ENCODE results near the gene SEZ6L. TPM values are rescaled to one million over a fixed set of nuclear protein-coding genes. Genes with fewer than 3 reads are reported as not detected.

Gene SEZ6L
- total RNA-seq: not detected in 2 replicates

- DNase-seq (ENCODE audit: low read depth): no peak
These were observed at the start of gene SEZ6L for GRCh38 chr22:26169315-26170111. Gene SEZ6L (plus strand): TSS chr22:26169462. CDS start chr22:26169670, 208 bp downstream.

DNA sequence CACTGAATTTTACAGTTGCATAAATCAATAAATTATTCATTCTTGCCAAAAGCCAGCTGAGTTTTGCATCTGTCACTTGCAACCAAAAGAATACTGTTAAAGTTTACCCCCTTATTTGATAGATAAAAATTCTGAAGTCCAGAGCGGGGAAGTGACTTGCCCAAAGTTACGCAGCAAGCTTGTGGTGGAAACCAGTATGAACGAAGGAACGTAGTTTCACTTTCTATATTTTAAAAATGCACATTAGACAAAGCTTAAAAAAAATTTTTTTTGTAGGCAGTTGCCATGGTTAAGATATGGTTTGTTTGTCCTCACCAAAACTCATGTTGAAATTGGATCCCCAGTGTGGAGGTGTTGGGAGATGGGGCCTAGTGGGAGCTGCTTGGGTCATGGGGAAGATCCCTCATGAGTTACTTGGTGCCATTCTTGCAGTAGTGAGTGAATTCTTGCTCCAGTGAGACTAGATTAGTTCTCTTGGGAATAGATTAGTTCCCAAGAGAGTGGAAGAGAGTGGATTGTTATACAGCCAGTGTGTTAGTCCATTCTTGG is 46.3 kb upstream of the SEZ6L start:
- no peak for DNase-seq (ENCODE audit: low read depth)

DNA sequence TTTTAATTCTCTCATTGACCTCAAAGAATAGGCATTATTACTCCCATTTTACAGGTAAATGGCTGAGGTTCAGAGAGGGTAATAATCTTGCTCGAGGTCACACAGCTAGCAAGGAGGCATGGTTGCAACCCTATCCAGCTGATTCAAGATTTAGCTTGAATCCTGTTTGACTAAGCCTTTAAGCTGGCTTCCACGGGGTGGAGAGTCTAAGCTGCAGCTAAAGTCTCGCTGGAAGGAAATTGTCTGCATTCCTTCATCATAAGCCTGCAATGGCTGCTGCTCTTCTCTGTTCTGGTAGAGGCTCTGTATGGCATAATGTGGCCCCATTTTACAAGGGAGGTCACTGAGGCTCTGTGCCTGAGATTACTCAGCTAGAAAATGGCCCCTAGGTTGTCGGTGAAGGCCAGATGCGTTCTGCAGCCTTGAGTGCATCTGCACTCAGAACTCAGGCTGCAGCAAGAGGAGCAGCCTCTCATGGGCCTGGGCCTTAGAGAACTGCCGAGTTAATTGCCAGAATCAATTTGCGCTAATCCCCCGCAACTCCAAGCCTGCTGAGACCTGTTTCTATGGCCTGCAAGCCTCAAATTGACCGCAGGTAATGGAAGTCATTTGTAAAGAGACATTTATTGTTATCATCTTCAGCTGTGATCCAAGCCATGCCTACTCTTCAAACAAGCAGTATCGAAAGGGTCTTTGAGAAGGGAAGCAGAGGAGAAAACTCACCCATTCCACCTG is 44.1 kb upstream of the SEZ6L start:
- no peak for DNase-seq (ENCODE audit: low read depth)

GRCh38 chr22:26127126-26127525 is 42.1 kb upstream of the SEZ6L start:
- no peak for DNase-seq (ENCODE audit: low read depth)

- no peak for DNase-seq (ENCODE audit: low read depth)
These were observed 41.7 kb upstream of the SEZ6L start for GRCh38 chr22:26127556-26127955.

DNA sequence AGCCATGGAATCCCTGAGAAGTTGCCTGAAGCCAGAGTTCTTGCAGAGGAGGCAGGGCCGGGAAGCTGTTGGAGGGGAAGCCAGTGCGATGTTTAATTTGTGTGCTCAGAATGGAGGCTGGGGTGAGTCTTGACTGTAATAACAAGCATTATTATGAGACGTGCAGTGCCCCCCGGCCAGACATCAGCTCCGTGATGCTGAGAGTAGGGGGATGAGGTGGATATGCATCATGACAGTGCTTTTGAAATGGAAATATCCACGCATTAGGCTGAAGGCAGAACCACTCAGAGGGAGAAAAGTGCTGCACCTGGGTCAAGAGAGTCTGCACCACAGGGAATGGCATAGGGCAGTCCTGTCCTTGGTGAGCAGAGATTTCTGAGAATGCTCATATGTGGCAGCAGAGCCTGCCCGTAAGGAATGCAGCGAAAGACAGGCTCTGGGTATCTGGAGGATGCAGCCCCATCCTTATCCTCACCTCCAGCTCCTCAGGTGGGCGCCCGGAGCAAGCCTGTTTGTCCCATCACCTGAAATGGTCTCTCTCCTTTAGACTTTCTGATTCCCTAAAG is 37.6 kb upstream of the SEZ6L start:
- no peak for DNase-seq (ENCODE audit: low read depth)

DNA sequence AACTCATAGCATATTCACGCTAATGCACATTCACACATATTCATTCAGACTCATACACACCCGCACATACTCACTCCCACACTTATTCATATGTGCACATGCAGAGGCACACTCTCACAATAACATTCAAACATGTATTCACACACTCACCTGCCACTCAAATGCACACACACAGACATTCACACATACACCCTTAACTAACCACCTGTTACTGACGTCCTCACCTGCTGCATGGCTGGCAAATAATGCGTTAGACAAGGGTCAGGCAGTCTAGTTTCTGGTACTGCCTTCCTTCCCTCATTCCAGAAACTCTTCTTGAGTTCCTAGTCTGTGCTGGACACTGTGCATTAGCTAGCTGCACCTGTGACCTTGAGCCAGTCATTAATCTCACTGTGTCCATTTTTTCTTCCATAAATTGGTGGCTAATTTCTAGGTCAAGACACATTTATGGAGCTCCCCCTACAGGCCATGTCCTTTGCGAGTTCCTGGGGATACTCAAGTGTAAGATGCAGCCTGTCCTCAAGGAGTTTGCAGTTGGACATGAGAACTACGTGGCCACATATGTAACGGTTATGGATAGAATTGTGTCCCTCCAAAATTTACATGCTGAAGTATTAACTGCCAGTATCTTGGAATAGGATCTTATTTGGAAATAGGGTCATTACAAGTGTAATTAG is 34.5 kb upstream of the SEZ6L start:
- no peak for DNase-seq (ENCODE audit: low read depth)

DNA sequence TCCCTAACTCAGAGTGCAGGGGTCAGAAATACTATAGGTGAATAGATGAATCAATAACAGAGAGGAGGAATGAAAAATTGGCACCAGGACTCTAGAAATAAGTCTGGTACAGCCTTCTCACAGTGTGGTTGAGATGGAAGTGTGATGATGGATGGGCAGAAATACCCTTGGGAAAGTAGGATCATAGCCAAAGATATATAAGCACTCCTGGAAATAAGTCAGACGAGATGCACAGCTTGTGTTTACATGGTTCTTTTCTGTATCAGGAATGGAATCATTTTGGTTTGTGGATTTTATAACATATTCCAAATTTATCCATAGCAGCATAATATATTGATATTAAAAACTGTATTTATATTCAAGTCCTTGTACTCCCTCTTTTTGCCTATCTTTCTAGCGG is 33.5 kb upstream of the SEZ6L start:
- DNase-seq (ENCODE audit: low read depth): no peak

DNA sequence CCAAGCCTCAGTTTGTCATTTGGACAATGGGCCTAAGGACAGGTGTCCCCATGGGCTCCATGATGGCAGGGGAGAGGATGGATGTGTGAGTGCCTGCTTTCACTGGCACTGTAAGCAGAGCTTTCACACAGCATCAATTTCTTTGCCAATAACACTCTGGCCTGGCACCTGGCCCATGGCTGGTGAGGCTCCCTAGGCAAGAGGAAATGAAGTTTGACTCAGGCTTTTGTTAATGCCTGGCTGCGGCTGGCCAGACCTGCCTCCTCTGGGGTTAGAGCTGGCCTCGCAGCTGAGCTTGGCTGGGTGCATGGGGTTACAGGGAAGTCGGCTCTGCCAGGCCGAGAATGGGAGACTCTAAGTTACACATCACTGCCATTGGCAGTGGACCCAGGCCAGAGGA is 30.0 kb upstream of the SEZ6L start:
- no peak for DNase-seq (ENCODE audit: low read depth)

DNA sequence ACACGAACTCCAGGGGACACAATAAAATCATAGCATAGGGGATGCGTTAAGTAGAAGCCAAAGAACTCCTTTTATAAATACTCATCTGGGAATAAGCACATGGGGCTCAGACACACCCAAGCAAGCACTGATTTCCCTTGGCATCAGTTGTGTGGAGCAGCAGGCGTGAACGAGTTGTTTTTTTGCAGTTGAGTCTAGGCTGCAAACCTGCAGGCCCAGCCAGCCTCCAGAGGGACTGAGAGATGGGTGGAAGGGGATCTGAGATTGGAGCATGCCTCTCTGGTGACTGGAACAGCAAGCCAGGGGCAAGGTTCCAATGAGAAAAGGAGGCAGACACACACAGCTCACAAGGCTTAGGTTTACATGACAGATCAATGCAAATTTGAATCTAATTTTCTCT is 27.4 kb upstream of the SEZ6L start:
- no peak for DNase-seq (ENCODE audit: low read depth)

DNA sequence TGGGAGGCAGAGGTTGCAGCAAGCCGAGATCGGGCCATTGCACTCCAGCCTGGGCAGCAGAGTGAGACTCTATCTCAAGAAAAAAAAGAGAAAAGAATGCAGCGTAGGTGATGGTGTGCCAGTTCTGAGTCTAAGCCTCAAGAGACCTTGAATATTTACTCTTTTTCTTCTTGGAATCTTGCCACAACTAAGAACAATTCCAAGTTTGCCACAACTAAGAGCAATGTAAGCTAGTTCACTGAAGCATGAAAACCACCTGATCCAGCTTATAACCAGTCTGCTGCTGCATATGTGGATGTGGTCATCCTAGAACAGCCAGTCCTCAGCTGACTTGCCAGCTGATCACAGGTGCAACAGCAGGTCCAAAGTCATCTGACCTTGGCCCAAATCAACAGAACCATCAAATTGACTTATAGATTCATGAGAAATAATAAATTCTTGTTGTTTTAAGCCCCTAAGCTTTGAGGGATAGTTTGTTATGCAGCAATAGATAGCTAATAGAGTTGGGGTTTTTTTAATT is 25.4 kb upstream of the SEZ6L start:
- peak; percentile 25 for DNase-seq (ENCODE audit: low read depth)

GRCh38 chr22:26159886-26160285 is 9.4 kb upstream of the SEZ6L start:
- no peak for DNase-seq (ENCODE audit: low read depth)

DNA sequence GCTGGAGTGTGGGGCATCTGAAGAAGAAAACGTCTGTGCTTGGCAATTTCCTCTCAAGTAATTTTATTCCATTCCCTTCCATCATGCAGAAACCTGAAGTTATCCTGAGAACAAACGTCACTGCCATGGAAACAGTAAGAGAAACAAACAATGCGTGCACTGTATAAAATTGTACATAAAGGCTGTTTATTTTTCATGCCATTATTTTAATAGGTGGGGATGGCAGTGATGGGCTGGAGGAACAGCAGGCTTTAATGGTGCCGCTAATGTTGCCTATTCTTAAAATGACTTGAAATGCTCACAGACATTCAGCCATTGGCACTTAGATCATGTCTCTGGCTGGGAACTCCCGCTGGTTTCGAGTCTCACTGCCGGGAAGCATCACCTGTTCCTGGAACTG is 7.5 kb upstream of the SEZ6L start:
- no peak for DNase-seq (ENCODE audit: low read depth)

DNA sequence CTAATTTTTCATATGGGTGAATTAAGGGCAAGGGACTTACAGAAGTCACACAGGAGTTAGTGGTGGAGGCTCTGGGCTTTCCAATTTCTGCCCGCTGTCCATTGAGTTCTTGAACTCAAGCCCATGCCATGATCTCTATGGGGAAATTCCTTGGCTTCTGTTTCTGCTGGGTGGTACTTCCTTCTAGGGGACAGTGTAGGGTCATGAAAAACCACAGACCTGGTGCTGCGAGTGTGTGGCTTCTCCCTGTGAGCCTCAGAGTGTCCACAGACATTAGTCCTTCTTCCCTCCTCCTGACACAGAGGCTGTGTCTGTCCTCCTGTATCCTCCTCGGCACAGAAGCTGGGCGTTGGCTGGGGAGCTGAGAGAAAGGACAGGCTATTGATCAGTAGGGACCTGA is 6.3 kb upstream of the SEZ6L start:
- DNase-seq (ENCODE audit: low read depth): no peak

DNA sequence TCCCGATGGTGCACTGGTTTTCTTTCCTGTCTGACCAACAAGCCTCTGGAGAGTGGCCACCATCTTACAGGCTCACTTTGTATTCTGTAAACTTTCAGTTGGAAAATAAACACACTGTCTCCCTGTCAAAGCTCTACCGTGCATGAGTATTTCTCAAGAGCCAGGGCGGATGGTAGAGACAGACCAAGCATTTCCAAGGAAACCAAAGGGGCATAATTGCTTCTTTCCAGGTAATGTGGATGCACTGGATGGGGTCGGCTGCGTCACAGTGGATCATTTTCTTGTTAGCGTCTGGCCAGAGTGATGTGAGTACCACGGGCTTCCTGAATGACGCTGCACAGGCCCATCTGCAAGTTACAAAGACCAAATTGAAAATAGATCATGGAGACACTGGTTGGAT is 5.1 kb upstream of the SEZ6L start:
- no peak for DNase-seq (ENCODE audit: low read depth)

DNA sequence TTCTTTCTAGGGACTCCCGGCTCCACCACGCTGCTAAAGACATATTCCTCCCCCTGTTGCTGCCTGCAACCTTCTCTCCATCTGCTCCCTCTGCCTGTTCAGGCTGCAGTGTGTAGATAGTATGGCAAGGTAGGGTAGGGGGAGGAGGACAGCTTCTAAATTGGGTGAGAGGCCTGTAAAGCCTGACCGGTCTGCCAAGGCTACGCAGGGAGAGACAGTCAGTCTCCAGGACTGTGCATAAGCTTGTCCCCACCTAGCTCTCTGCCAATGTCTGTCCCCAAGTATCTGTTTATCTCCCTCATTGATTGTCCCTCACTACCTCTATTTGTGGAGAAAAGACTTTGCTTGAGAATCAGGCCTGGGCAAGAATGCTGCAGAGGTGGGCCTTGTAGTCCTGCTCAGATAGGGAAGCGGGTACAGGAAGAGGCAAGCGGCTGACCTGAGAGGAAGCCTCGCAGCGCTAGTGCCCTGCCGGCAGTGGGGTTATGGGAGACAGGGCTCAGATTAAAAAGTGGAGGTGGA is 871 bp upstream of the SEZ6L start:
- DNase-seq (ENCODE audit: low read depth): no peak

DNA sequence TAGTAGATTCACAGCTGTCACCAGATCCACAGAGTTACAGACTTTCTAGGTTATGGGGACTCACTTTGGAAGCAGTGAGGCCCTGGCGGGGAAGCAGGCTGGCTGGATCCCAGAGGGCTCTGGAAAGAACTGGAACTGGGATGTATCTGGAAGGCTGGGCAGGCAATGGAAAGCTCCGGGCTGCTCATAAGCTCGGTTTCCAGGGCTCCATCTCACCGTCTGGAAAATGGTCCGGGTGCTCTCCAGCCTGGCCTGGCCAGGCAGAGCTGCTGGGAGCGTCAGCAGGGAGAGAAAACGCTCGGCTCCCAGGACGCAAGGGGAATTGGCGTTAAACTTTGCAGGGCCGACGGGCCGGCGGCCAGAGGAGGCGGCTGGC is 335 bp upstream of the SEZ6L start:
- DNase-seq (ENCODE audit: low read depth): no peak

- DNase-seq (ENCODE audit: low read depth): no peak
These were observed 840 bp downstream of the SEZ6L start for GRCh38 chr22:26170112-26170492.

GRCh38 chr22:26170795-26171580 is 1.7 kb downstream of the SEZ6L start:
- no peak for DNase-seq (ENCODE audit: low read depth)

- peak; percentile 3 for DNase-seq (ENCODE audit: low read depth)
These were observed 3.2 kb downstream of the SEZ6L start for GRCh38 chr22:26172389-26172990.

DNA sequence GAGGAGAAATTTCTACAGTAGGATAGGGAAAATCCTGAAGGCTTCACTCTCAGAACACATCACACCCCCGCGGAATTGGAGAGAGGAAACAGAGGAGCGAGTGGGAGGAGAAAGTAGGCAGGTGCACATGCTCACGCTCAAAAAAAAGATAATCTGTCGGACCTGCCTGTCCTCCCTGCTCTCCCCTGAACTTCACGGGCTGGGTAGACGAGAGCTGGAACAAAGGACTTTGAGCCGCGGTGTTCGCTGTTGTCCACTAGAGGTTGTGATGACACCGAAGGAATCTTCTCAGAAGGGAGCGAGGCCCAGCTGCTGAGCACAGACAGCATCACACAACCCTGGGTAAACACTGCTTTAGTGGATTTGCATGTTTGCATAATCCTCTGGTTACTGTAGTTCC is 5.0 kb downstream of the SEZ6L start:
- DNase-seq (ENCODE audit: low read depth): no peak
